Smooth muscle cell of the brain vasculature (primary cell): ENCODE data around the gene GOLGA7B.
A peak's percentile ranks its signal among the peaks of the same experiment; 100 is the strongest.

Experiments used
- DNase-seq: peaks from one replicate; pipeline ENCODE4 v3.0.0-alpha.2; 2012; ENCODE audit warnings: low read depth, low spot score

Gene GOLGA7B

GRCh38 chr10:97894092-97894491 is 44.4 kb downstream of the GOLGA7B start:
- DNase-seq = no peak

DNA sequence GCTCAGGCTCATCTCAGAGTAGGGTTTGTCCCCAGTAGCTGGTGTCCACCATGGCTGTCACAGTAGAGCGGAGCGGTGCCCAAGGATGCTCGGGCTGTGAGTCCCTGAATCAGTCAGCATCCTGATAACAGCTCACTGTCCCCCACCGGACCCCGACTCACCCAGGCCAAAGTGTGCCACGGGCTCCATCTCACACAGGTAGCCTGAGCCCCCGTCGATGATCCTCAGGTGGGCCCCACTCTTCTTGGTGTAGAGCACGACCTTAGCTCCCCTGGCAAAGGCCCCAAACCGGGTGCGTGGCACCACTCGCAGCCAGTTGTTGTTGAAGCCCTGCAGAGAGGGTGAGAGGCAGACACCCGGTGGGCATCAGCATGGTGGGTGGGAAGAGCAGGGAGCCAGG is 45.4 kb downstream of the GOLGA7B start:
- DNase-seq = no peak

DNA sequence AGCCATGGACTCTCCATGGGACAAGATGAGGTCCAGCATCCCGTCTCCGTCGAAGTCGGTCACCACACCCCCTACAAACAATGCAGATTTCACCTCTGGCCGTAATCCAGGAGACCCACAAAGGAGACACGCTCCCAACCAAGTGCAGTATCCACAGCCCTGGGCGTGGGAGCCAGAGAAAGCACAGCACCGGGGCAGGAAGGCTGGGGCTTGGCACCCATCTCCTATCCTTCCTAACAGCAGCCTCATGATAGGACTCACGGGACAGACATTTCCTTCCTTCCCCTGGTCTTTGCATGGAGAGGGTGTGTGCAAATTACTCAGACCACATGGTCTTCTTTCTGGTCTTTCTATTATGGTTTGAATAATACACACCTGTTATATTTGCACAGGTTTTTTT is 46.3 kb downstream of the GOLGA7B start:
- no peak for DNase-seq

GRCh38 chr10:97896756-97897358 is 47.2 kb downstream of the GOLGA7B start:
- DNase-seq = no peak

GRCh38 chr10:97898429-97898828 is 48.8 kb downstream of the GOLGA7B start:
- DNase-seq = no peak

DNA sequence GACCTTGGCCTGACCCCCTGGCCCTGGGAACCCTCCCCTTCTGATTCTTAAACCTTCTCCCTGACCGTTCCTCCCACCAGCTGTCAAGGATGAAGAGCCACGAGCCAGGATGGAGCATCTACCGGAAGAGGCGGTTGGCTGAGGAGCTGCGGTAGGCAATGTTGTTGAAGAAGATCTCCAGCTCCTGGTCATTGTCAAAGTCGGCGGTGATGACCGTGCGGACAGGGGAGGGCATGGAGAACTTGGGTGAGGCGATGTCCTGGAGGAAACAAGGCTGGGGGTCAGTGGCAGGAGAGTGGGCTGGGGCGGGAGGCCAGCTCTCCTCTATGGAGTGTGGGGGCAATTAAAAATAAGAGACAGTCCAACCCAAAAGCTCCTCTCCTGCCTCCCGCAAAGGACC is 51.7 kb downstream of the GOLGA7B start:
- no peak for DNase-seq

DNA sequence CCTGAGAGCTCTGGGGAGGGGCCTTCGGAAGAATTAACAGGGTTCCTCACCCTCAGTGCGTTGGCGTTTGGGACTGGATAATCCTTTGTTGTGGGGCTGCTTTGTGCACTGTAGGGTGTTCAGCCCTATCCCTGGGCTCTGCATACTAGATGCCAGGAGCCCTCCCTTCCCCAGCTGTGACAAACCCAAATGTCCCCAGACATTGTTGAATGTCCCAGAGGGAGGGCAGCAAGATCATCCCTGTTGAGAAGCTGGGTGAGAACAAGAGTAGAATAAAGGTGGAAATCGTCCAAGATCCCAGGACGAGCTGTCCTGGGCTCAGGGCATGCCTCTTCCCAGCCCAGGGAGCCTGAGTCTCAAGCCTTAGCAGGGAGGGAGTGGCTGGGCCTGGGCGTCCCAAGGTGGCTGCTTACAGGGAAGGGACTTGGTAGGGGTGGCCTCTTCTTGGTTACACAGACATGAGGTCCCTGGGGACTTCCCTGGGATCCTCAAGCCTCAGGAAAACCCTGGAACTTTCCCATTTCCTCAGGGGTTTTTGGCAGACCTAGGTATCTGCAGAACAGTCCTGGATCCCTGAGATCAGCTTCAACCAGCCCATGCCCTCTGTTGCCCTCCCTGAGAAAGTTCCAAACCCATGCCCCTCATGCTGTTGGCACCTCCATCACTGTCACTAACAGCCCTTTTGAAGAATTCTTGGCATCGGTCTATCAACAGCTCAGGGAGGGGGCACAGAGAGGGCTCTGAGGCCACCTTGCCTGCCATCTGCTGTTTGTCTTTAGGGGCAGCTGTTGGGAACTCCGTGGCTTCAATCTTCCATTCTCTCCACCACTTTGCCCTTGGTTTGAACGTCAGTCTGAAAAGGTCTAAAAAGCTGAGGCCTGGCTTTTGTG is 53.7 kb downstream of the GOLGA7B start:
- DNase-seq = no peak

DNA sequence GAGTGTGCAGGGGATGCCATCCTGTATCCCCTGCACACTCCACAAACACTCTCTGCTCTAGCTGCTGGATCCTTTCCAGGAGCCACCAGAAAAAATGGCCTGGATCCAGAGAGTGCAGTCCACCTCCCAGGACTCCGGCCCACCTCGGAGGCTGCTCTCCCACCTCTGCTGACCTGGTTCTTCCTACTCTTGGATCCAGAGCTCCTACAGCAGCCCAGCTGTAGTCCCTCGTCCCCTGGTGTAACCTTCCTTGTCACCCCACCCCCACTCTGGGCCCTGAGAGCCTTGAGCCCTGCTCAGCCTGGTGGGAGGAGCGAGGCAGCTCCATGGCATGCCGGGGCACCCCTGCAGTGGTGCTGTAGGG is 54.4 kb downstream of the GOLGA7B start:
- DNase-seq = no peak

- no peak for DNase-seq
These were observed 54.9 kb downstream of the GOLGA7B start for GRCh38 chr10:97904576-97904975.

DNA sequence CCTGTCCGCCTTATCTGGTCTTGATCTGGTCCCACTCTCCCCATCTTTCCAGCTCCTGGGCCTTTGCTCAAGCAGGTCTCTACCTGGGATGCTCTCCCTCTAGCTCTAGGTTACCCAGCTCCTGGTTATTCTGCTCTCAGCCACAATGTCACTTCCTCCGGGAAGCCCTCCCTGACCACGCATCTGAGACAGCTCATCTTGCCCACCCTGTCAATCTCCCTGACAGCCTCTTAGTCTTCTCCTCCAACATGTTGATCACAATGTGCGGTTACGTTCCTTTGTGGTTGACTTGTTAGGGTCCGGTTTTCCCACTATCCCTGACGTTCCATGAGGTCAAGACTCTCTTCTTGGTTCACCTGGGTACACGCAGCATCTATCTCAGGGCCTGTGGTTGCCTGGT is 55.6 kb downstream of the GOLGA7B start:
- no peak for DNase-seq

DNA sequence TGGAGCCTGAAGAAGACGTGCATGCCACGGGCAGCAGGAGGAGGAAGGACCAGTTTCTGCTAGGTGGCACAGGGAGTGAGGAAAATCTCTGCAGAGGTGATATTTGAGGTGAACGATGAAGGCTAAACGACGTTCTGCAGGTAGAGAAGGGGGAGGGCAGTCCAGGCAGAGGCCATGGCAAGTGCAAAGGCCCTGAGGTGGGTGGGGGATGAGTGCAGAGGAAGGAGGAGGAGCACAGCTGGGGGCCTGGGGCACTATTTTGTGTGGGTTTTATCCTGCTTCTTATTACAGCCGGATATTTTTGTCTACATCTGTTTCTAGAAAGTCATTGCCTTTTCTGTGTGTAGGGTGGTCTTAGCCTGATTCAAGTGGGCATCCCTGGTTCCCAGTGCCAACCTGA is 57.6 kb downstream of the GOLGA7B start:
- DNase-seq = no peak

GRCh38 chr10:97907830-97908229 is 58.2 kb downstream of the GOLGA7B start:
- DNase-seq = no peak

GRCh38 chr10:97910661-97911060 is 61.0 kb downstream of the GOLGA7B start:
- no peak for DNase-seq

- DNase-seq = no peak
These were observed 61.6 kb downstream of the GOLGA7B start for GRCh38 chr10:97911217-97911616.

DNA sequence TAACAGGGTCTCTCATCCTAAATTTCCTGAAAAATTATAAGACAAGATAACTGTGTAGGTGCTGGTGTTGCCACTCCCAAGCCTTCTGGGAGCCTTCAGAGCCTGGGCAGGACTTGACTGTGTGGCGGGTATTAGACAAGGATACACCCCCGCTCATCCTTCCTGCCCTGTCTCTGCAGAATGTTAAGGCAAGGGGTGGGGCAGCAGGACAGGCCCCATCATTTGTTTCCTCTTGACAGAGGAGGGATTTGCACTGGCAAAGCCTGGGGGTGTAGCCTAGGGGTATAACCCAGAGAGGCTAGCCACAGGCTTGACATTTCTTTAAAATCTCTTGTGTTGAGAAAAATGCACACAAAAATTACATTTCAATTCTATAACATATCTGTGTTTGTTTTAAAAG is 63.5 kb downstream of the GOLGA7B start:
- no peak for DNase-seq

GRCh38 chr10:97913614-97914013 is 64.0 kb downstream of the GOLGA7B start:
- no peak for DNase-seq

- no peak for DNase-seq
These were observed 64.7 kb downstream of the GOLGA7B start for GRCh38 chr10:97914171-97914836.

- DNase-seq = peak; percentile 3
These were observed 65.2 kb downstream of the GOLGA7B start for GRCh38 chr10:97914837-97915211.

GRCh38 chr10:97915346-97916131 is 65.9 kb downstream of the GOLGA7B start:
- DNase-seq = no peak

GRCh38 chr10:97916586-97916985 is 66.9 kb downstream of the GOLGA7B start:
- DNase-seq = no peak

DNA sequence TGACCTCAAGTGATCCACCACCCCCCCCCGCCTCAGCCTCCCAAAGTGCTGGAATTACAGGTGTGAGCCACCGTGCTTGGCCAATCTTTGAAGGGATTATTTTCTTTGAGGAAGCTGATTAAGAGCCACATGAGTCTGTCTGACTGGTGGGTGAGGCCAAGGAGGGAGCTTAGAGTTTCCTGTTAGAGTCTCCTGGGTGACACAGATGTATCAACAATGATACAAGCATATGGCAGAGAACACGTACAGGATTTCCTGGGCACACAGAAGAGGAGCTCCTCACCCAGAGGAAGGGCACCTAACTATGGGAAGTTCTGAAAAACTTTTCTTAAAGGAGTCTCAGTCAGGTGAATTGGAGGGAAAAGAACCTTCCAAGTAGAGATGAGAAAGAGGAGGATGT is 69.4 kb downstream of the GOLGA7B start:
- DNase-seq = no peak

GRCh38 chr10:97920865-97921264 is 71.2 kb downstream of the GOLGA7B start:
- DNase-seq = no peak
